WTC11 (cell line): ENCODE results near the gene HIPK2. TPM values are rescaled to one million over a fixed set of nuclear protein-coding genes. Genes with fewer than 3 reads are reported as not detected.

Experiments used
- ATAC-seq: fragments of 200-7000 bp; cut with Tn5 transposase; 2 replicates; pipeline ENCODE4 v1.10.0; 2021; ENCODE audit warnings: mild to moderate bottlenecking, moderate library complexity
- CTCF ChIA-PET: fragments of 300-600 bp; sonication (Branson Sonifier 250); formaldehyde crosslinking; loops from one replicate; lab custom pipeline; 2021; ENCODE audit warnings: antibody characterized with exemption; lab: Charles Lee
- POLR2A ChIA-PET: fragments of 350-600 bp; sonication (Branson Sonifier 250); formaldehyde crosslinking; loops from one replicate; lab custom pipeline; 2021; ENCODE audit warnings: antibody characterized with exemption; lab: Charles Lee
- DNase-seq: peaks from one replicate; pipeline ENCODE4 v3.0.0; 2021; ENCODE audit warnings: low spot score
- H3K27ac Mint-ChIP-seq: 2 replicates; pipeline ENCODE4 v1.8.0; 2021; ENCODE audit warnings: mixed read lengths
- H3K27me3 Mint-ChIP-seq: 2 replicates; pipeline ENCODE4 v1.8.0; 2021; ENCODE audit warnings: low read depth, mild to moderate bottlenecking, moderate library complexity, mixed read lengths
- H3K36me3 Mint-ChIP-seq: 2 replicates; pipeline ENCODE4 v1.8.0; 2021; ENCODE audit warnings: mixed read lengths
- H3K4me1 Mint-ChIP-seq: 2 replicates; pipeline ENCODE4 v1.8.0; 2022; ENCODE audit warnings: mixed read lengths
- H3K4me3 Mint-ChIP-seq: 2 replicates; pipeline ENCODE4 v1.8.0; 2021; ENCODE audit warnings: mild to moderate bottlenecking, moderate library complexity, mixed read lengths
- H3K9me3 Mint-ChIP-seq: 2 replicates; pipeline ENCODE4 v1.8.0; 2021; ENCODE audit warnings: mixed read lengths
- AFF4 ChIP-seq: sonication (generic); formaldehyde crosslinking; IDR thresholded peaks from 2 replicates; pipeline ENCODE4 v1.8.1; 2023; ENCODE audit warnings: mild to moderate bottlenecking, missing genetic modification reagents, borderline replicate concordance
- AR ChIP-seq: fragments of 250-450 bp; sonication (Bioruptor Pico); IDR thresholded peaks from 2 replicates; pipeline ENCODE4 v1.9.0; 2021; ENCODE audit warnings: mild to moderate bottlenecking
- CREM ChIP-seq: sonication (generic); formaldehyde crosslinking; IDR thresholded peaks from 2 replicates; pipeline ENCODE4 v1.8.1; 2022; ENCODE audit warnings: mild to moderate bottlenecking, missing genetic modification reagents, moderate library complexity
- E2F5 ChIP-seq: sonication (generic); formaldehyde crosslinking; IDR thresholded peaks from 2 replicates; pipeline ENCODE4 v1.8.1; 2022; ENCODE audit warnings: mild to moderate bottlenecking, moderate library complexity, missing genetic modification reagents
- GRHL2 ChIP-seq: fragments of 250-450 bp; sonication (Bioruptor Pico); IDR thresholded peaks from 2 replicates; pipeline ENCODE4 v1.8.0; 2022; ENCODE audit warnings: mild to moderate bottlenecking, moderate library complexity; ENCODE audit not compliant: insufficient replicate concordance, severe bottlenecking
- IRF1 ChIP-seq: sonication (generic); formaldehyde crosslinking; IDR thresholded peaks from 2 replicates; pipeline ENCODE4 v1.8.0; 2023; ENCODE audit warnings: missing genetic modification reagents
- MYBL2 ChIP-seq: sonication (generic); formaldehyde crosslinking; IDR thresholded peaks from 2 replicates; pipeline ENCODE4 v1.8.1; 2023; ENCODE audit warnings: mild to moderate bottlenecking, moderate library complexity, missing genetic modification reagents
- NFYB ChIP-seq: sonication (generic); formaldehyde crosslinking; conservative IDR thresholded peaks from 2 replicates; pipeline ENCODE4 v1.8.0; 2022; ENCODE audit warnings: low read depth, missing genetic modification reagents
- PRRX2 ChIP-seq: fragments of 250-450 bp; sonication (Bioruptor Pico); IDR thresholded peaks from 2 replicates; pipeline ENCODE4 v1.8.0; 2021; ENCODE audit warnings: mild to moderate bottlenecking
- RORB ChIP-seq: fragments of 250-450 bp; sonication (Bioruptor Pico); IDR thresholded peaks from 2 replicates; pipeline ENCODE4 v1.9.0; 2021; ENCODE audit warnings: mild to moderate bottlenecking
- SMAD3 ChIP-seq: sonication (generic); formaldehyde crosslinking; IDR thresholded peaks from 2 replicates; pipeline ENCODE4 v1.8.0; 2022; ENCODE audit warnings: missing genetic modification reagents, mild to moderate bottlenecking, borderline replicate concordance
- SMAD4 ChIP-seq: sonication (generic); formaldehyde crosslinking; IDR thresholded peaks from 2 replicates; pipeline ENCODE4 v1.8.0; 2022; ENCODE audit warnings: mild to moderate bottlenecking, missing genetic modification reagents
- SOX15 ChIP-seq: fragments of 250-450 bp; sonication (Bioruptor Pico); IDR thresholded peaks from 2 replicates; pipeline ENCODE4 v1.9.0; 2021; ENCODE audit warnings: mild to moderate bottlenecking
- TCF7 ChIP-seq: sonication (generic); formaldehyde crosslinking; IDR thresholded peaks from 2 replicates; pipeline ENCODE4 v1.8.0; 2022; ENCODE audit warnings: mild to moderate bottlenecking, low read depth, missing genetic modification reagents, moderate library complexity
- TP53 ChIP-seq: sonication (generic); formaldehyde crosslinking; IDR thresholded peaks from 2 replicates; pipeline ENCODE4 v1.8.1; 2023; ENCODE audit warnings: mild to moderate bottlenecking, missing genetic modification reagents
- ZNF219 ChIP-seq: sonication (generic); formaldehyde crosslinking; IDR thresholded peaks from 2 replicates; pipeline ENCODE4 v1.8.0; 2023; ENCODE audit warnings: missing genetic modification reagents, mild to moderate bottlenecking, borderline replicate concordance
- ZNF232 ChIP-seq: sonication (generic); formaldehyde crosslinking; IDR thresholded peaks from 2 replicates; pipeline ENCODE4 v1.8.0; 2022; ENCODE audit warnings: mild to moderate bottlenecking, missing genetic modification reagents
- ZNF317 ChIP-seq: sonication (generic); formaldehyde crosslinking; IDR thresholded peaks from 2 replicates; pipeline ENCODE4 v1.8.1; 2023; ENCODE audit warnings: low read depth, mild to moderate bottlenecking, moderate library complexity, missing genetic modification reagents, borderline replicate concordance
- ZNF416 ChIP-seq: fragments of 250-450 bp; sonication (Bioruptor Pico); IDR thresholded peaks from 2 replicates; pipeline ENCODE4 v1.9.0; 2021; ENCODE audit warnings: mild to moderate bottlenecking, inconsistent platforms
- ZNF423 ChIP-seq: fragments of 250-450 bp; sonication (Bioruptor Pico); IDR thresholded peaks from 2 replicates; pipeline ENCODE4 v2.1.2; 2022; ENCODE audit warnings: mild to moderate bottlenecking, moderate library complexity
- ZNF512 ChIP-seq: sonication (generic); formaldehyde crosslinking; IDR thresholded peaks from 2 replicates; pipeline ENCODE4 v1.8.1; 2022; ENCODE audit warnings: missing genetic modification reagents, borderline replicate concordance
- ZNF671 ChIP-seq: fragments of 250-450 bp; sonication (Bioruptor Pico); IDR thresholded peaks from 2 replicates; pipeline ENCODE4 v1.8.0; 2021; ENCODE audit warnings: mild to moderate bottlenecking
- total RNA-seq: library from RNA; stranded (reverse); gene quantifications from 3 replicates; pipeline ENCODE4 v1.2.3, GENCODE V29; 2021
- TF ChIP-seq, protein P1 (sequence below): sonication (generic); formaldehyde crosslinking; IDR thresholded peaks from 2 replicates; pipeline ENCODE4 v1.8.0; 2022; ENCODE audit warnings: mild to moderate bottlenecking, missing genetic modification reagents
- TF ChIP-seq, protein P2 (sequence below): fragments of 250-450 bp; sonication (Bioruptor Pico); IDR thresholded peaks from 2 replicates; pipeline ENCODE4 v1.9.0; 2021; ENCODE audit warnings: moderate library complexity, mild to moderate bottlenecking, inconsistent platforms, borderline replicate concordance

Gene HIPK2
- total RNA-seq, 1 experiment from 2014 or later = 25.3 TPM

GRCh38 chr7:139728203-139728602 is 49.6 kb downstream of the HIPK2 start:
- Mint-ChIP-seq H3K27ac (no peak overlapping the region), H3K4me3 (no peak overlapping the region), H3K36me3 (peaks cover 3% of the 10 kb centered on the region; the same call in 1 of the 2 replicates), H3K27me3 (no peaks in the 10 kb centered on the region), H3K4me1 (peaks cover 27% of the 10 kb centered on the region)
- no peak for ATAC-seq
- ChIA-PET CTCF (interaction anchor here (0.6 kb wide), 1 partner anchor 293 kb away, joined by 3 read pairs; no protein-coding TSS in a partner anchor), POLR2A (no interaction called here)
- TF ChIP-seq GRHL2 (CRISPR knock-in tag) (no peak), ZNF317 (CRISPR knock-in tag) (no peak), RORB (CRISPR knock-in tag) (no peak), ZNF671 (CRISPR knock-in tag) (no peak), E2F5 (CRISPR knock-in tag) (no peak), ZNF219 (CRISPR knock-in tag) (no peak), ZNF423 (CRISPR knock-in tag) (no peak), IRF1 (CRISPR knock-in tag) (no peak), SOX15 (CRISPR knock-in tag) (no peak), AFF4 (CRISPR knock-in tag) (no peak), ZNF232 (CRISPR knock-in tag) (no peak), MYBL2 (no peak), SMAD4 (no peak), ZNF416 (no peak), CREM (CRISPR knock-in tag) (no peak), SMAD3 (CRISPR knock-in tag) (no peak)
- TF ChIP-seq, all 79 proteins: peak for 0
- H3K9me3 Mint-ChIP-seq = 0 out of 2 replicates have a peak, but pooled peaks cover 8% of the 10 kb centered on the region
- no peak for DNase-seq

DNA sequence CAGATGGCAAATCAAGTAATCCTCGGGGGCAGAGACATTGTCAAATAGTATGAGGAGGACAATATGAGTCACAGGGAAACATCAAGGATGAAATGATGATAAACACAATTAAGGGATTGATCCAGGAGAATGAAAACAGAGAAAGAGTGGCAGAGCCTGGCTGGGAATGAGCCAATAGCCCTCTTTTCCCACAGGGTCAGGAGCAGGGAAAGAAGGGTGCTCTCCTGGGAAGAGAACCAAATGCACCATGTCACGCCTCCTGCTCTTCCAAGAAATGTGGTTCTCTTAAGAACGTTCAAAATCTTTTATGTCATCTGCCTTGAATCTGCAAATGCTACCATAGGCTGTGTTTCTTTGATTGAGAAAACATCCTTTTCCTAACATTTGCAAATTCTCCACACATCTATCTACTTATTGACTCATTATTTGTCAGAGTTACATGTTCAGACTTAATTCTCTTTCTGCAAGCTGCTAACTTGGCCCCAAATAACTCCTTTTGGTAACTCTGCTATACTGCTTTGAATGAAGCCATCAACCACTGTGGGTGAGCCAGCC is 50.6 kb downstream of the HIPK2 start:
- Mint-ChIP-seq H3K27ac (no peak overlapping the region), H3K4me1 (peaks cover 27% of the 10 kb centered on the region), H3K36me3 (peaks cover 3% of the 10 kb centered on the region; the same call in 1 of the 2 replicates), H3K4me3 (no peak overlapping the region), H3K9me3 (0 out of 2 replicates have a peak, but pooled peaks cover 3% of the 10 kb centered on the region), H3K27me3 (no peaks in the 10 kb centered on the region)
- DNase-seq (no peak), ATAC-seq (no peak)
- ChIA-PET CTCF (no interaction called here), POLR2A (interaction anchor here (0.7 kb wide), 1 partner anchor 80 kb away, joined by 3 read pairs; no protein-coding TSS in a partner anchor)
- no peak for TF ChIP-seq NFYB (CRISPR knock-in tag)
- no peak for TF ChIP-seq ZNF512 (CRISPR knock-in tag)
- no peak for TF ChIP-seq AR (CRISPR knock-in tag)
- TF ChIP-seq TP53 (CRISPR knock-in tag) = no peak
- TF ChIP-seq PRRX2 (CRISPR knock-in tag) = no peak
- TF ChIP-seq, protein P1, sequence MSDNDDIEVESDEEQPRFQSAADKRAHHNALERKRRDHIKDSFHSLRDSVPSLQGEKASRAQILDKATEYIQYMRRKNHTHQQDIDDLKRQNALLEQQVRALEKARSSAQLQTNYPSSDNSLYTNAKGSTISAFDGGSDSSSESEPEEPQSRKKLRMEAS (CRISPR knock-in tag) = no peak
- TF ChIP-seq TCF7 = no peak
- TF ChIP-seq, protein P2, sequence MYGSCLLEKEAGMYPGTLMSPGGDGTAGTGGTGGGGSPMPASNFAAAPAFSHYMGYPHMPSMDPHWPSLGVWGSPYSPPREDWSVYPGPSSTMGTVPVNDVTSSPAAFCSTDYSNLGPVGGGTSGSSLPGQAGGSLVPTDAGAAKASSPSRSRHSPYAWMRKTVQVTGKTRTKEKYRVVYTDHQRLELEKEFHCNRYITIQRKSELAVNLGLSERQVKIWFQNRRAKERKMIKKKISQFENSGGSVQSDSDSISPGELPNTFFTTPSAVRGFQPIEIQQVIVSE = no peak
- TF ChIP-seq MYBL2 = no peak
